ENCODE results near the gene ARAP1. TPM values are rescaled to one million over a fixed set of nuclear protein-coding genes. Genes with fewer than 3 reads are reported as not detected.

ARAP1 gene
- total RNA-seq, 3 donors from 2014 or later, result 52.3 to 58.1 (median 52.8) TPM

- DNase-seq, result no peak
- no peak for ATAC-seq
- no peak overlapping the region for H3K4me3 Mint-ChIP-seq
- no peaks in the 10 kb centered on the region for H3K36me3 Mint-ChIP-seq (ENCODE audit: insufficient read depth)
- no peaks in the 10 kb centered on the region for H3K9me3 Mint-ChIP-seq
- H3K4me1 Mint-ChIP-seq (ENCODE audit: low read depth), result peaks cover 23% of the 10 kb centered on the region
- no peaks in the 10 kb centered on the region for H3K27me3 Mint-ChIP-seq (ENCODE audit: low read depth)
Measured at GRCh38 chr11:72783144-72783905, 31.1 kb upstream of the ARAP1 start.

GRCh38 chr11:72782081-72782920 is 30.1 kb upstream of the ARAP1 start:
- Mint-ChIP-seq H3K27me3 (ENCODE audit: low read depth) (no peaks in the 10 kb centered on the region), H3K9me3 (no peaks in the 10 kb centered on the region), H3K36me3 (ENCODE audit: insufficient read depth) (no peaks in the 10 kb centered on the region), H3K4me1 (ENCODE audit: low read depth) (peaks cover 21% of the 10 kb centered on the region), H3K4me3 (peak overlapping the region; percentile 75)
- DNase-seq (no peak), ATAC-seq (peak; percentile 4 to 20)

- DNase-seq (peak; percentile 55), ATAC-seq (peak; percentile 82)
- Mint-ChIP-seq H3K4me3 (peak overlapping the region; percentile 75), H3K4me1 (ENCODE audit: low read depth) (peaks cover 21% of the 10 kb centered on the region), H3K27me3 (ENCODE audit: low read depth) (no peaks in the 10 kb centered on the region), H3K9me3 (no peaks in the 10 kb centered on the region), H3K36me3 (ENCODE audit: insufficient read depth) (no peaks in the 10 kb centered on the region)
Measured at GRCh38 chr11:72781313-72782080, 29.3 kb upstream of the ARAP1 start.

GRCh38 chr11:72781063-72781312 is 28.8 kb upstream of the ARAP1 start:
- Mint-ChIP-seq H3K4me3 (peak overlapping the region; percentile 68), H3K9me3 (no peaks in the 10 kb centered on the region), H3K36me3 (ENCODE audit: insufficient read depth) (no peaks in the 10 kb centered on the region), H3K27me3 (ENCODE audit: low read depth) (no peaks in the 10 kb centered on the region), H3K4me1 (ENCODE audit: low read depth) (peaks cover 21% of the 10 kb centered on the region)
- ATAC-seq, result no peak
- DNase-seq, result no peak

- ATAC-seq, result no peak
- H3K9me3 Mint-ChIP-seq, result no peaks in the 10 kb centered on the region
Measured at GRCh38 chr11:72780296-72781062, 28.3 kb upstream of the ARAP1 start.

GRCh38 chr11:72779495-72780128 is 27.4 kb upstream of the ARAP1 start:
- Mint-ChIP-seq H3K4me3 (peak overlapping the region; percentile 53), H3K36me3 (ENCODE audit: insufficient read depth) (no peaks in the 10 kb centered on the region), H3K4me1 (ENCODE audit: low read depth) (peaks cover 21% of the 10 kb centered on the region)

More at GRCh38 chr11:72780296-72781062, 28.3 kb upstream of the ARAP1 start:
- no peaks in the 10 kb centered on the region for H3K36me3 Mint-ChIP-seq (ENCODE audit: insufficient read depth)
- H3K27me3 Mint-ChIP-seq (ENCODE audit: low read depth), result no peaks in the 10 kb centered on the region
- H3K4me3 Mint-ChIP-seq, result peak overlapping the region; percentile 68
- DNase-seq, result no peak
- H3K4me1 Mint-ChIP-seq (ENCODE audit: low read depth), result peaks cover 21% of the 10 kb centered on the region

GRCh38 chr11:72778535-72779494 is 26.6 kb upstream of the ARAP1 start:
- H3K36me3 Mint-ChIP-seq (ENCODE audit: insufficient read depth), result no peaks in the 10 kb centered on the region
- H3K9me3 Mint-ChIP-seq, result no peaks in the 10 kb centered on the region
- no peaks in the 10 kb centered on the region for H3K27me3 Mint-ChIP-seq (ENCODE audit: low read depth)
- ATAC-seq (no peak), DNase-seq (no peak)
- no peak overlapping the region for H3K4me3 Mint-ChIP-seq
- peaks cover 21% of the 10 kb centered on the region for H3K4me1 Mint-ChIP-seq (ENCODE audit: low read depth)

More at GRCh38 chr11:72779495-72780128, 27.4 kb upstream of the ARAP1 start:
- no peaks in the 10 kb centered on the region for H3K27me3 Mint-ChIP-seq (ENCODE audit: low read depth)
- DNase-seq, result no peak
- ATAC-seq, result no peak
- H3K9me3 Mint-ChIP-seq, result no peaks in the 10 kb centered on the region

GRCh38 chr11:72777755-72778278 is 25.6 kb upstream of the ARAP1 start:
- no peak for ATAC-seq
- no peaks in the 10 kb centered on the region for H3K9me3 Mint-ChIP-seq
- H3K4me1 Mint-ChIP-seq (ENCODE audit: low read depth), result peaks cover 19% of the 10 kb centered on the region
- H3K36me3 Mint-ChIP-seq (ENCODE audit: insufficient read depth), result no peaks in the 10 kb centered on the region
- no peak overlapping the region for H3K4me3 Mint-ChIP-seq
- no peak for DNase-seq
- no peaks in the 10 kb centered on the region for H3K27me3 Mint-ChIP-seq (ENCODE audit: low read depth)

- ATAC-seq, result no peak
- no peaks in the 10 kb centered on the region for H3K9me3 Mint-ChIP-seq
- H3K4me1 Mint-ChIP-seq (ENCODE audit: low read depth), result peaks cover 12% of the 10 kb centered on the region
- no peak for DNase-seq
- no peaks in the 10 kb centered on the region for H3K27me3 Mint-ChIP-seq (ENCODE audit: low read depth)
- H3K4me3 Mint-ChIP-seq, result no peak overlapping the region
- no peaks in the 10 kb centered on the region for H3K36me3 Mint-ChIP-seq (ENCODE audit: insufficient read depth)
Measured at GRCh38 chr11:72776844-72777754, 24.9 kb upstream of the ARAP1 start.

GRCh38 chr11:72776117-72776843 is 24.1 kb upstream of the ARAP1 start:
- DNase-seq (no peak), ATAC-seq (no peak)
- H3K9me3 Mint-ChIP-seq, result no peaks in the 10 kb centered on the region
- no peak overlapping the region for H3K4me3 Mint-ChIP-seq
- no peaks in the 10 kb centered on the region for H3K27me3 Mint-ChIP-seq (ENCODE audit: low read depth)
- no peaks in the 10 kb centered on the region for H3K36me3 Mint-ChIP-seq (ENCODE audit: insufficient read depth)
- H3K4me1 Mint-ChIP-seq (ENCODE audit: low read depth), result peaks cover 9% of the 10 kb centered on the region

GRCh38 chr11:72775288-72776110 is 23.3 kb upstream of the ARAP1 start:
- peaks cover 7% of the 10 kb centered on the region for H3K4me1 Mint-ChIP-seq (ENCODE audit: low read depth)
- ATAC-seq, result no peak
- no peak overlapping the region for H3K4me3 Mint-ChIP-seq
- no peak for DNase-seq
- no peaks in the 10 kb centered on the region for H3K36me3 Mint-ChIP-seq (ENCODE audit: insufficient read depth)
- no peaks in the 10 kb centered on the region for H3K9me3 Mint-ChIP-seq
- no peaks in the 10 kb centered on the region for H3K27me3 Mint-ChIP-seq (ENCODE audit: low read depth)

Data from activated T-cell treated with anti-CD3 and anti-CD28 coated beads, Interleukin-2, amount 50 U/mL, for 4 hours (primary cell).